Hypothalamus (tissue), 51 donors: ENCODE results near the gene NUB1.
A peak's percentile ranks its signal among the peaks of the same experiment; 100 is the strongest.

Experiments used
- DNase-seq, 51 donors: peaks; one replicate each; lab custom pipeline; 2025; lab: John Stamatoyannopoulos, UW

The NUB1 gene

GRCh38 chr7:151312831-151313809 lies 28.5 kb upstream of the NUB1 start:
- no peak for DNase-seq

- peak in 29 of 51 donors; percentile 3 to 60 (median 31) for DNase-seq
Observed at GRCh38 chr7:151313857-151314256, 27.8 kb upstream of the NUB1 start.

GRCh38 chr7:151314401-151314800 lies 27.2 kb upstream of the NUB1 start:
- DNase-seq, result no peak

GRCh38 chr7:151315038-151315655 lies 26.5 kb upstream of the NUB1 start:
- DNase-seq, result peak in 42 of 51 donors; percentile 3 to 78 (median 36)

GRCh38 chr7:151316896-151317295 lies 24.7 kb upstream of the NUB1 start:
- no peak for DNase-seq

- no peak for DNase-seq
Observed at GRCh38 chr7:151317936-151318335, 23.7 kb upstream of the NUB1 start.

- no peak for DNase-seq
Observed at GRCh38 chr7:151319189-151319588, 22.4 kb upstream of the NUB1 start.

- no peak for DNase-seq
Observed at GRCh38 chr7:151320263-151320845, 21.3 kb upstream of the NUB1 start.

- no peak for DNase-seq
Observed at GRCh38 chr7:151321341-151321740, 20.3 kb upstream of the NUB1 start.

GRCh38 chr7:151322906-151323305 lies 18.7 kb upstream of the NUB1 start:
- DNase-seq, result no peak

- DNase-seq, result no peak
Observed at GRCh38 chr7:151327022-151327421, 14.6 kb upstream of the NUB1 start.

GRCh38 chr7:151327659-151328058 lies 14.0 kb upstream of the NUB1 start:
- DNase-seq, result no peak

GRCh38 chr7:151330181-151330580 lies 11.4 kb upstream of the NUB1 start:
- no peak for DNase-seq

- no peak for DNase-seq
Observed at GRCh38 chr7:151330661-151331060, 11.0 kb upstream of the NUB1 start.

- DNase-seq, result no peak
Observed at GRCh38 chr7:151334628-151335027, 7.0 kb upstream of the NUB1 start.

- DNase-seq, result no peak
Observed at GRCh38 chr7:151336027-151336708, 5.4 kb upstream of the NUB1 start.

- no peak for DNase-seq
Observed at GRCh38 chr7:151337346-151337745, 4.3 kb upstream of the NUB1 start.

- no peak for DNase-seq
Observed at GRCh38 chr7:151338809-151339208, 2.8 kb upstream of the NUB1 start.

- no peak for DNase-seq
Observed at GRCh38 chr7:151339651-151340382, 1.8 kb upstream of the NUB1 start.

- no peak for DNase-seq
Observed at GRCh38 chr7:151340794-151341356, 737 bp upstream of the NUB1 start.
